Embryonic facial prominence (tissue), 1 donor: ENCODE data around the gene ADGRG2.

Experiments
- DNase-seq: peaks from one replicate; pipeline ENCODE4 v3.0.0-alpha.2; 2016; ENCODE audit errors: extremely low spot score

ADGRG2 gene

GRCh38 chrX:18951032-18951431 lies 171.2 kb downstream of the ADGRG2 start:
- DNase-seq = no peak

GRCh38 chrX:18949944-18950301 lies 172.3 kb downstream of the ADGRG2 start:
- DNase-seq = no peak

- no peak for DNase-seq
Measured at GRCh38 chrX:18949291-18949943, 172.9 kb downstream of the ADGRG2 start.

GRCh38 chrX:18946611-18947010 lies 175.7 kb downstream of the ADGRG2 start:
- DNase-seq = no peak

- no peak for DNase-seq
Measured at GRCh38 chrX:18946157-18946556, 176.1 kb downstream of the ADGRG2 start.

GRCh38 chrX:18945483-18945882 lies 176.8 kb downstream of the ADGRG2 start:
- DNase-seq = no peak

GRCh38 chrX:18944482-18944881 lies 177.8 kb downstream of the ADGRG2 start:
- no peak for DNase-seq

GRCh38 chrX:18941896-18942295 lies 180.4 kb downstream of the ADGRG2 start:
- no peak for DNase-seq
